CD4-positive, alpha-beta memory T cell (primary cell): ENCODE results near the gene FAM83G. TPM values are rescaled to one million over a fixed set of nuclear protein-coding genes. Genes with fewer than 3 reads are reported as not detected.

Experiments used
- CTCF ChIA-PET: fragments of 350-600 bp; sonication (Branson Sonifier 250); formaldehyde crosslinking; loops from one replicate; lab custom pipeline; 2021; ENCODE audit warnings: inconsistent platforms; ENCODE audit not compliant: partially characterized antibody; lab: Charles Lee
- POLR2A ChIA-PET: fragments of 350-600 bp; sonication (Branson Sonifier 250); formaldehyde crosslinking; loops from one replicate; lab custom pipeline; 2021; ENCODE audit not compliant: partially characterized antibody; lab: Charles Lee
- DNase-seq, 5 donors: peaks; one replicate each; pipeline versions ENCODE4 v3.0.0 to v3.0.0-alpha.2; 2020 to 2022; ENCODE audit warnings: mixed read lengths in 1 of 5
- H3K27ac ChIP-seq: one replicate; pipeline ENCODE4 v1.7.0; 2013; ENCODE audit warnings: low read depth, low read length
- H3K27me3 ChIP-seq: 2 replicates; pipeline ENCODE4 v1.7.0; 2013; ENCODE audit warnings: mild to moderate bottlenecking, low read length, moderate library complexity; ENCODE audit not compliant: insufficient read depth
- H3K36me3 ChIP-seq: 2 replicates; pipeline ENCODE4 v1.7.0; 2013; ENCODE audit warnings: mild to moderate bottlenecking, low read length, moderate library complexity; ENCODE audit not compliant: insufficient read depth
- H3K4me1 ChIP-seq: 2 replicates; pipeline ENCODE4 v1.7.0; 2013; ENCODE audit warnings: mild to moderate bottlenecking, low read length, moderate library complexity; ENCODE audit not compliant: insufficient read depth
- H3K4me3 ChIP-seq, 2 donors: one replicate each; pipeline ENCODE4 v1.7.0; 2013; ENCODE audit warnings: low read length in 2 of 2, mild to moderate bottlenecking in 1 of 2
- H3K9me3 ChIP-seq, 2 donors: one replicate each; pipeline ENCODE4 v1.7.0; 2013; ENCODE audit warnings: low read length in 2 of 2, control low read depth in 1 of 2; ENCODE audit not compliant: control insufficient read depth in 1 of 2
- H3K27ac Mint-ChIP-seq, 7 donors: one replicate each; pipeline ENCODE4 v1.8.0; 2020 to 2021; ENCODE audit warnings: mixed read lengths in 7 of 7, mild to moderate bottlenecking in 6 of 7, inconsistent platforms in 3 of 7, moderate library complexity in 3 of 7
- H3K27me3 Mint-ChIP-seq, 2 donors: one replicate each; pipeline ENCODE4 v1.8.0; 2020 to 2021; ENCODE audit warnings: mixed read lengths in 2 of 2
- H3K36me3 Mint-ChIP-seq, 2 donors: one replicate each; pipeline ENCODE4 v1.8.0; 2020 to 2021; ENCODE audit warnings: mixed read lengths in 2 of 2, inconsistent platforms in 1 of 2, mild to moderate bottlenecking in 1 of 2
- H3K4me1 Mint-ChIP-seq, 4 donors: one replicate each; pipeline ENCODE4 v1.8.0; 2020 to 2021; ENCODE audit warnings: mixed read lengths in 4 of 4, mild to moderate bottlenecking in 1 of 4
- H3K4me3 Mint-ChIP-seq, 8 donors: one replicate each; pipeline ENCODE4 v1.8.0; 2020 to 2021; ENCODE audit warnings: mixed read lengths in 8 of 8, mild to moderate bottlenecking in 7 of 8, moderate library complexity in 6 of 8, inconsistent platforms in 3 of 8
- H3K9me3 Mint-ChIP-seq, 8 donors: one replicate each; pipeline ENCODE4 v1.8.0; 2020 to 2021; ENCODE audit warnings: mixed read lengths in 8 of 8, mild to moderate bottlenecking in 5 of 8, inconsistent platforms in 3 of 8, moderate library complexity in 1 of 8
- intact Hi-C: fragments of 100-400 bp; cut with micrococcal nuclease; formaldehyde crosslinking; loops from one replicate; pipeline ENCODE4 v1.15.1; 2023
- polyA plus RNA-seq, 2 donors: library from polyadenylated mRNA; unstranded; fragments of 300-500 nt; fragmentation: Illumina TruSeq; gene quantifications; one replicate each; pipeline ENCODE4 v1.2.3, GENCODE V29; 2021
- total RNA-seq, 2 experiments: library from RNA; stranded (reverse); gene quantifications; one replicate each; pipeline ENCODE4 v1.2.3, GENCODE V29; 2021

Gene FAM83G
- total and polyA plus RNA-seq, 4 experiments from 2014 or later = 1.6 to 15.1 (median 10.3) TPM

DNA sequence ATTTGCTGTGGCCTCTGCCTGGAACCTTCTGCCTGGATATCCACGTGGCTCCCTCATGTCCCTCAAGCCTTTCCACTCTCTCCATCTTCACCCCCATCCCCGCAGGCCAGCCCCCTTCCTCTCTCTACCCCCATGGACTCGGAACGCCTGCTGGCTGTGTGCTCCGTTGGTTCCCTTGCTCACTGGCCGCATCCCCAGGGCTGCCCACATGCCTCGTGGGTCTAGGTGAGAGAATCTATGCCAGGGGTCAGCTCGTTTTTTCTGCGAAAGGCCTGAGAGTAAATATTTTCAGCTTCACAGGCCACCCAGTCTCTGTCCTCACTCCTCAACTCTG is 40.6 kb downstream of the FAM83G start:
- intact Hi-C loops = no loop called here
- H3K27ac Mint-ChIP-seq = peak overlapping the region in 1 of 7 donors; percentile 31
- H3K4me3 ChIP-seq = no peak overlapping the region
- no peaks in the 10 kb centered on the region for H3K9me3 Mint-ChIP-seq
- H3K36me3 ChIP-seq = no peaks in the 10 kb centered on the region
- ChIA-PET CTCF (no interaction called here), POLR2A (no interaction called here)
- peaks cover 12% of the 10 kb centered on the region for H3K4me1 ChIP-seq
- H3K4me3 Mint-ChIP-seq = no peak overlapping the region
- H3K27me3 ChIP-seq = no peaks in the 10 kb centered on the region
- DNase-seq = no peak
- H3K27me3 Mint-ChIP-seq = no peaks in the 10 kb centered on the region
- peaks cover 6 to 27% (median 7%) of the 10 kb centered on the region in 4 donors for H3K4me1 Mint-ChIP-seq
- H3K9me3 ChIP-seq = no peaks in the 10 kb centered on the region
- no peaks in the 10 kb centered on the region for H3K36me3 Mint-ChIP-seq
- H3K27ac ChIP-seq = no peak overlapping the region

DNA sequence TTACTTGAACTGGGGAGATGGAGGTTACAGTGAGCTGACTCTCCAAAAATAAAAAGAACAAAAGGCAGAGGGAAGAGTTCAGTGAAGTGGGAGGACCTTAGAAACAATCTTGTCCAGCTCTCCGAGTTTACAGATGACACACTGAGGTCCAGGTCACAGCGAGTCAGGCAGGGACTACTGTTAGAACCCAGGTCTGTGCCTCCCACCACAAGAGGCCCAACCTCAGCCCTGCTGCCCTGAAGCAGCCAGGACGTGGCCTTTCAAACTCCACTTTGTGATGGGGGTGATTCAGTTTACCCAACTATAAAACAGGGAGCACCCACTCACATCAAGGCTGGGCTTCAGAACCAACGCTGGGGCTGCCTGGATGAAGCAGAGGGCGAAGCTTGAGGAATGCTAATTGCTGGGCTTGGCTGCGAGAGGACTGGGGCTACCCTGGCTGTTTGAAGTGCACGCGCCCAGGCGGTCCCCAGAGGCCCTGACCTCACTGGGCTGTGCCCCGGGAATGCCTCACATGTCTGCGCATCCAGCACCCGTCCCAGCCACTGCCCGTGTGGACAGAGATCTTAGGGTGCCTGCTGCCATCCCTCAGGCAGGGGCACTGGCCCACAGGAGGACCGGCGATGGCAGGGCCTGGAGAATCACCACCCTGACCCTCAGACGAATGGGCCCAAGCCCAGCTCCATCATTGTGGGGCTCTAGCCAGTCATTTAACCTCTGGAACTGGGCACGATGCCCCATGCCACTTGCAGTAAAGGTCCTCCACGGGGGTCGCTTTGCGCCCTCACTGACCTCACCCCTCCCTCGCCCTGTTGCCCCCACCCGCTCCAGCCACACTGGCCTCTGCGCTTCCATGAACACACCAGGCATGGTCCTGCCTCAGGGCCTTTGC is 41.2 kb downstream of the FAM83G start:
- Mint-ChIP-seq H3K9me3 (no peaks in the 10 kb centered on the region), H3K4me3 (no peak overlapping the region), H3K27me3 (no peaks in the 10 kb centered on the region), H3K36me3 (no peaks in the 10 kb centered on the region), H3K27ac (no peak overlapping the region), H3K4me1 (peaks cover 6 to 33% (median 9%) of the 10 kb centered on the region in 4 donors)
- Histone ChIP-seq H3K27me3 (no peaks in the 10 kb centered on the region), H3K27ac (no peak overlapping the region), H3K36me3 (no peaks in the 10 kb centered on the region), H3K4me1 (peaks cover 12% of the 10 kb centered on the region), H3K9me3 (no peaks in the 10 kb centered on the region), H3K4me3 (no peak overlapping the region)
- POLR2A ChIA-PET = no interaction called here
- CTCF ChIA-PET = interaction anchor here (1.1 to 4.6 kb wide), 2 partner anchors 40 to 111 kb away, joined by 3 to 35 read pairs; partner anchors contain the start of gene FAM83G
- intact Hi-C loops = no loop called here
- DNase-seq = no peak

DNA sequence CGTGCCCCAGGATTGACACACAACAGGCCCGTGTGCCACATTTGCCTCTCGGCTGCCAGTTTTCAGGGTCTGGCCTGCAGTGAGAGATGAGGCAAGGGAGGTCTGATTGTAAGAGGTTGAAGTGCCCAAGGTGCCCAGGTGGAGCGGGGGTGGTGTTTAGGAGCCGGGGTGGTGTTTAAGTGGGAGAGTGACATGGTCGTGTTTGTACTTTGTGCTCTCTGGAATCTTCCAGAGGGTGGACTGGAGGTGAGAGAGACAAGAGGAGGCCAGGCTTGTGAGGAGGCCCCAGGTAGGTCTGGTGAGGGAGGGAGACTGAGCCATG is 42.1 kb downstream of the FAM83G start:
- H3K27ac ChIP-seq = no peak overlapping the region
- Mint-ChIP-seq H3K27ac (peak overlapping the region in 4 of 7 donors; percentile 7 to 85 (median 40)), H3K9me3 (no peaks in the 10 kb centered on the region), H3K4me3 (no peak overlapping the region), H3K4me1 (peaks cover 8 to 41% (median 14%) of the 10 kb centered on the region in 4 donors), H3K27me3 (no peaks in the 10 kb centered on the region), H3K36me3 (no peaks in the 10 kb centered on the region)
- no peaks in the 10 kb centered on the region for H3K9me3 ChIP-seq
- intact Hi-C loops = no loop called here
- H3K4me1 ChIP-seq = peaks cover 12% of the 10 kb centered on the region
- H3K27me3 ChIP-seq = no peaks in the 10 kb centered on the region
- ChIA-PET POLR2A (no interaction called here), CTCF (interaction anchor here (1.1 to 4.6 kb wide), 2 partner anchors 41 to 110 kb away, joined by 3 to 35 read pairs; partner anchors contain the start of gene FAM83G)
- DNase-seq = no peak
- no peaks in the 10 kb centered on the region for H3K36me3 ChIP-seq
- H3K4me3 ChIP-seq = no peak overlapping the region

DNA sequence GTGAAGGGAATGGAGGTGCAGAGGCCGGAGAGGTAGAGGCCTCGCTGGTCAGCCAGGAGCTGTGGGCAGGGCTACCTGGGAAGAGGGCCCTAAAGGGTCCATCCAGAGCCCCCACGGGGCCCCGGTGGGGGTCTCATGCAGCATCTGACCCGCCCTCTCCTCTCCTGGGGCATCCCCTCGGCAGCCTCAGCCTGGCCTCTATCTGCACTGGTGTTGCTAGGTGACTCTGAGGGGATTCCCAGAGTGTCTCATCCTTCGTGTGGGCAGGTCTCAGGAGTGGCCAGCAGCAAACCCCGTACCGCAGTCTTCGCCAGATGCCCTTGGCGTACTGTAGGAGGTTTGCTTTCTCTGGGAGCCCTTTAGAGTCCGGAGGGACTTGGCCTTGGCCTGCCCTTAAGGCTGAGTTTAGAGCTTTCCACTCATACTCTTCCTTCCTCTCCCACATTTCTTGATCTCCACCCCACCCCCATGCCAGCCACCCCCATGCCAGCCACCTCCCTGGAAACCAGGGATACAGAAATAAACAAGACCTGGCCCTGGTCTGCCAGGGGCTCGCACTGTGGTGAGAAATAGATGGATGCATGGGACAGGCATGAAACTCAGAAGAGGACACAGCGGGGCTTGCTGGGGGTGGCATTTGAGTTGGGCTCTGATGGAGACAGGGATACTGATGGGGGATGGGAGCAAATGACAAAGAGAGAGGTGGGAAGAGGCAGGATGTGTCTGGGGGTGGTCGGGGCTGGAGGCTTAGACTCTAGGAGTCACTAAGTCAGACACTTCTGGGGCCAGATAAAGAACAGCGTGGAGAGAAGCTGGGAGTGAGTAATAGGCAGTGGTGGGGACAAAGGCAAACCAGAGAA is 42.7 kb downstream of the FAM83G start:
- peak overlapping the region in 2 of 7 donors; percentile 14 to 17 for H3K27ac Mint-ChIP-seq
- DNase-seq = no peak
- peaks cover 14% of the 10 kb centered on the region for H3K4me1 ChIP-seq
- ChIA-PET POLR2A (interaction anchor here (1.1 to 1.4 kb wide), 4 partner anchors 43 to 336 kb away, joined by 3 to 9 read pairs (median 4); partner anchors contain the start of gene FAM83G), CTCF (interaction anchor here (0.7 to 4.6 kb wide), 30 partner anchors 7 to 336 kb away, joined by 3 to 35 read pairs (median 6); partner anchors contain the start of genes FAM83G, PRPSAP2 and SLC5A10)
- peaks cover 8 to 44% (median 14%) of the 10 kb centered on the region in 4 donors for H3K4me1 Mint-ChIP-seq
- H3K9me3 ChIP-seq = no peaks in the 10 kb centered on the region
- no peaks in the 10 kb centered on the region for H3K27me3 Mint-ChIP-seq
- no peak overlapping the region for H3K4me3 ChIP-seq
- intact Hi-C loops = no loop called here
- H3K9me3 Mint-ChIP-seq = no peaks in the 10 kb centered on the region
- H3K36me3 Mint-ChIP-seq = no peaks in the 10 kb centered on the region
- H3K27ac ChIP-seq = no peak overlapping the region
- no peaks in the 10 kb centered on the region for H3K36me3 ChIP-seq
- no peaks in the 10 kb centered on the region for H3K27me3 ChIP-seq
- no peak overlapping the region for H3K4me3 Mint-ChIP-seq

DNA sequence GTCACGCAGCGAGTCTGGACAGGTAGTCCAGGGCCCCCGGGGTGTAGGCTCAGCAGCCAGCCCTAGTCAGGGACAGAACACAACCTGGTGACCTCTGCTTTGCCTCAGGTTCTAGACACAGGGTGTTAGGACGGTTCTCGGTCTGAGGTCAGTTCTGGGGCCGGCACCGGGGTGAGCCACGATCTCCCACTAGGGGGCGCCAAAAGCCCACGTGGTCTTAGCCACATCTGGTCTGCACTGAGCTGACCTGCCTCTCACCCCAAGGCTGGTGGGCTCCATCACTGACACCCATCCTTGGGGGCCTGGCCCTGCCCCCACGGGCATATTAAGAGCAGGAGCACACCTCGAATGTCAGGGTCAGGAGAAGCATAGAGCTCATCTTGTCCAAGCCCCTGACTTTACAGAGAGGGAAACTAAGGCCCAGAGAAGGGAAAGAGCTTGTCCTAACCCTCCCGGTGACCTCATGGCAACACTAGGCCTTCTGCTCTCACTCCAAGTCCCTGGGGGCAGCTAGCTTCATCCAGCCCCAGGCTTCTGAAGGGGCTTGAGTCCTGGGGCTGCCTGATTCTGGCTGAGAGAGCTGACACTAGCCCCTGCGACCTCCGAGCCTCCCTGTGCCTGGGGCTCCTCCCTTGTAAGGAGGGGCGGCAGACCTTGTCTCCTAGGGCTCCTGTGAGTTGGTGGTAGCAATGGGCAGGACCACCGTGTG is 43.6 kb downstream of the FAM83G start:
- Histone ChIP-seq H3K36me3 (no peaks in the 10 kb centered on the region), H3K27me3 (no peaks in the 10 kb centered on the region), H3K9me3 (no peaks in the 10 kb centered on the region), H3K4me1 (peaks cover 23% of the 10 kb centered on the region), H3K27ac (no peak overlapping the region), H3K4me3 (no peak overlapping the region)
- no peaks in the 10 kb centered on the region for H3K9me3 Mint-ChIP-seq
- no peaks in the 10 kb centered on the region for H3K27me3 Mint-ChIP-seq
- ChIA-PET CTCF (interaction anchor here (0.7 to 4.6 kb wide), 34 partner anchors 8 to 335 kb away, joined by 3 to 35 read pairs (median 4); partner anchors contain the start of genes FAM83G, PRPSAP2 and SLC5A10), POLR2A (interaction anchor here (0.7 to 1.4 kb wide), 5 partner anchors 40 to 335 kb away, joined by 3 to 9 read pairs (median 4); partner anchors contain the start of gene FAM83G)
- intact Hi-C loops = no loop called here
- DNase-seq = peak; percentile 45 to 64 (median 52)
- no peaks in the 10 kb centered on the region for H3K36me3 Mint-ChIP-seq
- H3K27ac Mint-ChIP-seq = peak overlapping the region in 2 of 7 donors; percentile 8 to 24
- peaks cover 12 to 49% (median 19%) of the 10 kb centered on the region in 4 donors for H3K4me1 Mint-ChIP-seq
- H3K4me3 Mint-ChIP-seq = peak overlapping the region in 1 of 8 donors; percentile 8

DNA sequence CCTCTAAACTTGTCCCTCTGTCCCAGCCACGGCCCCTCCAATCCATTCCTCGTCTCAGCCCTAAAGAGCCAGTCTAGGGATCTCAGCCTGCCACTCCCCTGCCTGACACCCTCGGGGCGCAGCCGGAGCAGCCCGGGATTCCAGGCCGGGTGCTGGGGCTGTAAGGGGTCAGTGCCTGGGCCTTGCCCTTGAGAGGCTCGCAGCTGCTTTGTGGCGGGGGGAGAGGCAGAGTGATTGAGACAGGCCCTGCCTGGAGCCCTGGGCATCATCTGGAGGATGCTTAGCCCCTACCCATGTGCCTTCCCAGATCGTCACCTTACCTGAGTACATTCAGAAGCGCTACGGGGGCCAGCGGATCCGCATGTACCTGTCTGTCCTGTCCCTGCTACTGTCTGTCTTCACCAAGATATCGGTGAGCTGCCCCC is 44.3 kb downstream of the FAM83G start:
- ChIA-PET POLR2A (interaction anchor here (1.2 to 1.4 kb wide), 2 partner anchors 44 to 334 kb away, joined by 4 to 9 read pairs; partner anchors contain the start of gene FAM83G), CTCF (interaction anchor here (0.6 to 4.6 kb wide), 17 partner anchors 9 to 332 kb away, joined by 3 to 35 read pairs (median 5); partner anchors contain the start of genes FAM83G and PRPSAP2)
- no peak overlapping the region for H3K4me3 Mint-ChIP-seq
- H3K27ac ChIP-seq = no peak overlapping the region
- H3K36me3 ChIP-seq = no peaks in the 10 kb centered on the region
- no peak overlapping the region for H3K4me3 ChIP-seq
- no peaks in the 10 kb centered on the region for H3K27me3 Mint-ChIP-seq
- intact Hi-C loops = no loop called here
- no peak for DNase-seq
- H3K9me3 ChIP-seq = no peaks in the 10 kb centered on the region
- peaks cover 18 to 56% (median 24%) of the 10 kb centered on the region in 4 donors for H3K4me1 Mint-ChIP-seq
- peaks cover 0 to 2% (median 0%) of the 10 kb centered on the region in 8 donors for H3K9me3 Mint-ChIP-seq
- H3K27me3 ChIP-seq = no peaks in the 10 kb centered on the region
- no peaks in the 10 kb centered on the region for H3K36me3 Mint-ChIP-seq
- peak overlapping the region in 2 of 7 donors; percentile 29 to 70 for H3K27ac Mint-ChIP-seq
- H3K4me1 ChIP-seq = peaks cover 30% of the 10 kb centered on the region
